ENCODE data around the gene ZFP1.
"Not testable (repeated sequence)": the region's sequence is repeated elsewhere in the genome, so short reads cannot be mapped to it uniquely, and the experiment has no call there.

Gene ZFP1

DNA sequence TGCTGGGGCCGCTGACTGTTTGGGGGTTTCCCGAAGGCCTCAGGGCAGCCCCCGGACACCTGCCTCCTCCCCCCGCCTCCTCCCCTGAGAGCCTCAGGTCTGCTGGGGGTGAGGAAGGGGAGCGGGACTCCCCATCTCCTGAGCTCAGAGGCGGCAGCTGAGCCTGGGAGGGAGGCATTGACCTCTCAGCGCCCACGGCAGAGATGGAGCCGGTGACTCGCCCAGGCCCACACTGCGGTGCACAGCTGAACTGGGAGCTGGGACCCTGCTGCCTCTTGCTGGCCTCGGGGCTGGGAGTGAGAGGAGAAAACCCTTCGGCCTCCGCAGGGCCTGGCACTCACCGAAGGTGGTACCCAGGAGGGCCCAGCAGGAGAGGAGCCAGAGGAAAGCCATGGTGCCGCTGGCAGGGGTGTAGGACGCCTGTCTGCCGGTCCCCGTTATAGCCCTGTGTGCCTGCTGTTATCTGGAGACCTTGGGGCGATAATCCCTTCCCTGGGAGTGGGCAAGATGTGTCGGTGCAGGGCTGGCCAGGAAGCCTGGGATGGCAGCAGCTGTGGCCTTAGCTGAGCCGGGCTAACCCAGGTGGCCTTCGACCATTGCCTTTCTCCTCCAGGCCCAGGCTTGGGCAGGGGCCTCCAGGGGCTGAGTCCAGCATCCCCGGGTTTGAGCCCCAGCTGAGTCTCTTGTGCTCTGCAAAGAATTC, 58.6 kb downstream of the ZFP1 start, which contains the start of gene CTRB2:
TSS of gene CTRB2 (minus strand) at position 413 of the 703 bp plus-strand sequence. CDS start at position 393, 20 bp downstream.
- no peak for DNase-seq (ENCODE audit: low read depth)
- TF ChIP-seq, protein P1, sequence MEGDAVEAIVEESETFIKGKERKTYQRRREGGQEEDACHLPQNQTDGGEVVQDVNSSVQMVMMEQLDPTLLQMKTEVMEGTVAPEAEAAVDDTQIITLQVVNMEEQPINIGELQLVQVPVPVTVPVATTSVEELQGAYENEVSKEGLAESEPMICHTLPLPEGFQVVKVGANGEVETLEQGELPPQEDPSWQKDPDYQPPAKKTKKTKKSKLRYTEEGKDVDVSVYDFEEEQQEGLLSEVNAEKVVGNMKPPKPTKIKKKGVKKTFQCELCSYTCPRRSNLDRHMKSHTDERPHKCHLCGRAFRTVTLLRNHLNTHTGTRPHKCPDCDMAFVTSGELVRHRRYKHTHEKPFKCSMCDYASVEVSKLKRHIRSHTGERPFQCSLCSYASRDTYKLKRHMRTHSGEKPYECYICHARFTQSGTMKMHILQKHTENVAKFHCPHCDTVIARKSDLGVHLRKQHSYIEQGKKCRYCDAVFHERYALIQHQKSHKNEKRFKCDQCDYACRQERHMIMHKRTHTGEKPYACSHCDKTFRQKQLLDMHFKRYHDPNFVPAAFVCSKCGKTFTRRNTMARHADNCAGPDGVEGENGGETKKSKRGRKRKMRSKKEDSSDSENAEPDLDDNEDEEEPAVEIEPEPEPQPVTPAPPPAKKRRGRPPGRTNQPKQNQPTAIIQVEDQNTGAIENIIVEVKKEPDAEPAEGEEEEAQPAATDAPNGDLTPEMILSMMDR (IDR thresholded peaks at IDR 0.05; ENCODE audit: low read length, missing control alignments) = no peak
- no peak within 1 kb of the TSS for H3K4me3 ChIP-seq (replicated peaks; ENCODE audit: low read depth, low read length)

DNA sequence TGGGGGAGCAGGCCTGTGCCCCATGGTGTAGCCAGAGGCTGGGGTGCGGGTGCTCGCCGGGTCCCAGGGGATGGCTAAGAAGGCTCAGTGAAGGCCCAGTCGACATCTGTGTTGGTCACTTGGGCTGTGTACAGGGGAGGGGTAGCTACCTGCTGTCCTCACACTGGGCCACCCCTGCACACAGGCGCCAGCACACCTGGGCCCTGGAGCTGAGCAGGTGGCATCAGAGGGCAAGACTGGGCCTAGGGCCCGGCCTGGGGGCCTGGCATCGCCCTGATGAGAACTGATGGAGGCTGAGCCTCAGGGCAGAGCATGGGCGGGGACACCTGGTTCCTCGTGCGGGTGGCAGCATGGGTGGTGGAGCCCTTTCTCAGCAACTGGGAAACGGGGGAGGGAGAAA, 59.5 kb downstream of the ZFP1 start:
- TF ChIP-seq, protein P1 (IDR thresholded peaks at IDR 0.05; ENCODE audit: low read length, missing control alignments) = no peak
- no peak overlapping the region for H3K4me3 ChIP-seq (replicated peaks; ENCODE audit: low read depth, low read length)
- DNase-seq (ENCODE audit: low read depth) = no peak

DNA sequence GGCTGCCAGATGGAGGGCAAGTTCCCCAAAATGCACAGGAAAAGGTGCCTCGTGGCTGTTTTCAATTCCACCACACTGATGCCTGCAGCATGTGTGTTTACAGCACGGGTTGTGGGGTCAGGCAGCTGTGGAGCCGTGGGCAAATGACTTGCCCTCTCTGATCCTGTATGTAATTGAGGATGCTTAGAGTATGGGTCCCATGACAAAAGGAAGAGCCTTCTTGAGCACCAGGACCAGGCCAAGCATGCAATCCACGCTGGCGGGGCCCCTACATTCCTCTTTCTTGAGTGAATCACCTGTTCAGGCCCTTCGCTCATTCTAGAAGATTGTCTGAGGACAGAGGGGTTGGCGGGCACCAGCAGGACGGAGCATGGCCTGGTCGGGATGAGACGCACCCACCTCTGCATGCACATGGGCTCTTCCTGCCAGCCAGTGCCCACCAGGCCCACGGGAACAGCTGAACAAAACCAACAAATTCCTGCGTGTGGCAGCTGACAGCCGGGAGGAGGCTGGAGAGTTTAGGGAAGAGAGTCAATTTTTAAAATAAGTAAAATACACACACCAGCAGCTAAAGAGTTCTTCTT, 60.0 kb downstream of the ZFP1 start:
- no peak for DNase-seq (ENCODE audit: low read depth)
- TF ChIP-seq, protein P1 (IDR thresholded peaks at IDR 0.05; ENCODE audit: low read length, missing control alignments) = no peak
- no peak overlapping the region for H3K4me3 ChIP-seq (replicated peaks; ENCODE audit: low read depth, low read length)

DNA sequence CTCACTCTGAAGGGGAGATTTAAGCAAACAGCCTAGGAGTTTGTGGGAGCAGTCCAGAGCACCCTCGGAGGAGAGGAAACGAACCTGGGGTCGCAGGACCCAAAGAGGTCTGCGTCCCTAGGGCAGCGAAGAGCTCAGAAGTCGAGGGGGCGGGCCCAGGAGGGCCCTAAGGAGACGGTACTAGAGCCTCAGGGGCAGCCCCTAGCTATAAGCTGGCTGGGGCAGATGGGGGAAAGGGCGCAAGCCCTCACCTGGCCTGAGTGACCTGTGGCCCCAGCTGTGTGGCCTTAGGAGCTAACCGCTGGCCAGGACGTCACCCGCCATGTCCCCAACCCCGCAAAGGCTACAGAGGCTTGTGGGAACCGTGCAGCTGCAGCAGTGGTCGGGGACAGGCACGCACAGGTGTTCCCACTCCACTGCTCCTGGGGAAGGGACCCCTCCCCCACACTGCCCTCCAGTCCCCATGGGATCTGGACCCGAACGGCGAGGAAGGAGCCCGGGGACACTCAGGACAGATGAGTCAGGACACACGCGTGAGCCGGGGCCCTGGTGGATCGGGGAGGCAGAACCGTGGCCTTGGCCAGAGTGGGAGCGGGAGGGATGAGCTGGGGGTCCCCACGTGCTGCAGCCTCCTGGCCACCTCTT, 60.7 kb downstream of the ZFP1 start:
- DNase-seq (ENCODE audit: low read depth) = no peak
- TF ChIP-seq, protein P1 (IDR thresholded peaks at IDR 0.05; ENCODE audit: low read length, missing control alignments) = no peak
- H3K4me3 ChIP-seq (replicated peaks; ENCODE audit: low read depth, low read length) = no peak overlapping the region

DNA sequence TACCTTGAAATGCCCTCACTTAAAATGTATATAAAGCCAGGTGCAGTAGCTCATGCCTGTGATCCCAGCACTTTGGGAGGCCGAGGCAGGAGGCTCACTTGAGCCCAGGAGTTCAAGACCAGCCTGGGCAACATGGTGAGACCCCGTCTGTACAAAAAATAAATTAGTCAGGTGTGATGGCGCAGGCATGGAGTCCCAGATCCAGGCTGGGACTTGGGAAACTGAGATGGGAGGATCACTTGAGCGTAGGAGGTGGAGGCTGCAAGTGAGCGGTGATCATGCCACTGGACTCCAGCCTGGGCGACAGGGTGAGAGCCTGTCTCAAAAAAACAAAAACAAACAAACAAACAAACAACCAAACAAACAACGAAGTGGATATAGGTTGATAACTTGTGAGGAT, 61.2 kb downstream of the ZFP1 start:
- not testable (repeated sequence) for DNase-seq (ENCODE audit: low read depth); H3K4me3 ChIP-seq (replicated peaks; ENCODE audit: low read depth, low read length)

DNA sequence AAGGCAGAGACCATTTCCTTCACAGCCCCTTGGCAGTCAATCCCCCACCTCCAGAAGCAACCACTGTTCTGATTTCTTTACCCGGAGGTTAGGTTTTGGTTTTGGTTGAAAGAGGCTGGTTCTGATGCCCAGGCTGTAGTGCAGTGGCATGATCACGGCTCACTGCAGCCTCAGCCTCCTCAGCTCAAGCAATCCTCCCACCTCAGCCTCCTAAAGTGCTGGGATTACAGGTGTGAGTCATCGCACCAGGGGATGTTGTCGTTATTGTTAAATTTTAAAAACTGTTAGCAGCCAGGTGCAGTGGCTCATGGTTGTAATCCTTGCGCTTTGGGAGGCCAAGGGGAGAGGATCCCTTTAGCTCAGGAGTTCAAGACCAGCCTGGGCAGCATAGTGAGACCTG, 61.6 kb downstream of the ZFP1 start:
- DNase-seq (ENCODE audit: low read depth) = no peak
- no peak overlapping the region for H3K4me3 ChIP-seq (replicated peaks; ENCODE audit: low read depth, low read length)
- TF ChIP-seq, protein P1 (IDR thresholded peaks at IDR 0.05; ENCODE audit: low read length, missing control alignments) = no peak

DNA sequence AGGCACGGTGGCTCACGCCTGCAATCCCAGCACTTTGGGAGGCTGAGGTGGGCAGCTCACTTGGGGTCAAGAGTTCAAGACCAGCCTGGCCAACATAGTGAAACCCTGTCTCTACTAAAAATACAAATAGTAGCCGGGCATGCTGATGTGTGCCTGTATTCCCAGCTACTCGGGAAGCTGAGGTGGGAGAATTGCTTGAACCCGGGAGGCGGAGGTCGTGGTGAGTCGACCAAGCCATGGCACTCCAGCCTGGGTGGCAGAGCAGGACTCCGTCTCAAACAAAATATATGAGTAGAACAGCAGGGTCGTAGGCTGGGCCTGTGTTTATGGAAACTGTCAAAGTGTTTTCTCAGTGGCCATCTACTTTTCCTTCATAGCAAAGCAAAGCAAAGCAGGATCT, 63.0 kb downstream of the ZFP1 start:
- not testable (repeated sequence) for DNase-seq (ENCODE audit: low read depth); H3K4me3 ChIP-seq (replicated peaks; ENCODE audit: low read depth, low read length)

DNA sequence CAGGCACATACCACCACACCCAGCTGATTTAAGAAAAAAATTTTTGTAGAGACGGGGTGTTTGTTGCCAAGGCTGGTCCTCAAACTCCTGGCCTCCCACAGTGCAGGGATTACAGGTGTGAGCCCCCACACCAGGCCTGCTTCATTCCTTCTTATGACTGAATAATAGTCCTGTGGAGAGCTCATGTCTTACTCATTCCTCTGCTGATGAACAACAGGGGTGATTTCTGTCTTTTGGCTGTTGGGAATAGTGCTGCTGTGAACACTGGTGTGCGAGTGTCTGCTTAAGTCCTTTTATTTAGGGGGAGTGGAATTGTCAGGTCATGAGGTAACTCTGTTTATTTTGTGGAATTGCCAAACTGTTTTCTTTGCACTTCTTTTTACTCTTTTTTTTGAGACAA, 67.8 kb downstream of the ZFP1 start:
- DNase-seq (ENCODE audit: low read depth) = no peak
- TF ChIP-seq, protein P1 (IDR thresholded peaks at IDR 0.05; ENCODE audit: low read length, missing control alignments) = no peak
- H3K4me3 ChIP-seq (replicated peaks; ENCODE audit: low read depth, low read length) = no peak overlapping the region

Measured in fibroblast of pulmonary artery (primary cell).